ENCODE measurements around the gene KRABD2.
"Not testable (repeated sequence)": the region's sequence is repeated elsewhere in the genome, so short reads cannot be mapped to it uniquely, and the experiment has no call there.

Gene KRABD2

DNA sequence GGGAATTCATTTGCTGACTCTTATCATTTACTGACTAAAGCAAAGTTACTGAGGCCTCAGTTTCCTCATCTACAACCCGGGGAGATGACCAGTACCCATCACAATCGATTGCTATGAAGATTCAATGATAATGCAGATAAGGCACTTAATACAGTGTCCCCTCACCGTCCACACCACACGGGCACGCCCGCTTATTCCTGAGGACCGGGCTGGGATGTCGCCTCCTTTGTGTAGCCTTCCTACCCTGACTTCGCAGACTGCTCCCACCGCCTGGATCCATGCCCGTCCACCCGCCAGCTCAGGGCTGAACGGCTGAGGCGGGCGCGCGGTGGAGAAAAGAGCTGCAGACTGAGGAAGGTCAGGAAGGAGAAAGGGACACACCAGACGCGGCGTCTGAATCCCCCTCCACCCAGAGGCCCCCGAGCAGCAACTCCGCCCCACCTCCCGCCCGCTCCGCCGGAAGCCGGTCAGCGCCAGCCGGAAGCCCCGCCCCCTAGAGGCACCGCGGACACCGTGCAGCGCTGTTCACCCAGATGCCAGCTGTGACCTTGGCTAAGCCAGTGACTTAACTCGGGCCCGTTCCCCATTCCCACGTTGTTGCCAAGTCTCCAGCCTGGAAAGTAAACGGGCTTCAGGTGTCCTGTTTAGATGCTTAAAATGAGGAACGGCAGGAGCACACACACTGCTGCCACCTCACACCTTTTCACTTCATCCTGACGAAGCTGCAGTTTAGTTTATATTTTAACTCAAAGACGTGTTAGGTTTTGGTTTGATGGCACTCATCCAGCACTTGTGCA, at the start of gene KRABD2:
Gene KRABD2 (minus strand): TSS at position 434 of the 797 bp plus-strand sequence.
- DNase-seq, result peak; percentile 86

DNA sequence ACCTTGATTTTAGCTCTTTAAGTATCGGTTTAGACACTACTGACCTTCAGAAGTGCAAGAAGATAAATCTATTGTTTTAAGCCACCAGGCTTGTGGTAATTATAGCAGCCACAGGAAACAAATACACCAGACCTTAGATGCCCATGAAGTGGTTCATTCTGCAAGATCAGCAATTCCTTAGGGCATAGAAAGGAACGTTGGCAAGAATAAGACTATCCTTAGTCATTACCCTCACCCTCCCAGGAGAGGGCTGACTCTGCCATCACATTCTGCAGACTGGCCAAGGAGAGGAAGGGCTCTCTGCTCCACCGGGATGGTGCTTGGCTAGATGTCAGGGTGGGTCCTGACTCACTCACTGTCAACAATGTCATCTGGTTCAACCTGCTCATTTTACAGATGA, 45.1 kb upstream of the KRABD2 start:
- no peak for DNase-seq

GRCh38 chr17:8420041-8420934, 43.8 kb upstream of the KRABD2 start:
- DNase-seq, result no peak

- DNase-seq, result no peak
Measured at GRCh38 chr17:8419305-8419704, 42.8 kb upstream of the KRABD2 start.

- DNase-seq, result no peak
Measured at GRCh38 chr17:8418471-8418870, 42.0 kb upstream of the KRABD2 start.

DNA sequence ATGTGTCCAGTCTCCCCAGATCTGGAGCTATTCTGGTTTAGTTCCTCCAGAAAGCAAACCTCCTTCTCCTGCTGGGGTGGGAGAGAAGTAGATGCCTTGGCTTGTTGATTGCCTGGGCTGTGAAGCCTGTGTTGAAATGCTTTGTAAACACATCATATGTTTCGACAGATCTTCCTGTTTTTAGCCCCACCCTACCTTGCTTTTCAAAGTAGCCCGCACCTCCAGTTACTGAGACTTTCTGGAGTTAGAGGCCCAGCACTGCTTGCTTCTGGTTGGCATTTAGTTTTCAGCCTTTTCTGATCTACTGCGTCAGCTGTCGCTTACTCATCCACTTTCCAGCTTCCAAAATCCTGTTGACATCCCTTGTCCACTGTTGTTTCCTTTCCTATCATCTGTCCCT, 41.3 kb upstream of the KRABD2 start:
- no peak for DNase-seq

GRCh38 chr17:8413938-8414337, 37.4 kb upstream of the KRABD2 start:
- no peak for DNase-seq

GRCh38 chr17:8413328-8413727, 36.8 kb upstream of the KRABD2 start:
- no peak for DNase-seq

DNA sequence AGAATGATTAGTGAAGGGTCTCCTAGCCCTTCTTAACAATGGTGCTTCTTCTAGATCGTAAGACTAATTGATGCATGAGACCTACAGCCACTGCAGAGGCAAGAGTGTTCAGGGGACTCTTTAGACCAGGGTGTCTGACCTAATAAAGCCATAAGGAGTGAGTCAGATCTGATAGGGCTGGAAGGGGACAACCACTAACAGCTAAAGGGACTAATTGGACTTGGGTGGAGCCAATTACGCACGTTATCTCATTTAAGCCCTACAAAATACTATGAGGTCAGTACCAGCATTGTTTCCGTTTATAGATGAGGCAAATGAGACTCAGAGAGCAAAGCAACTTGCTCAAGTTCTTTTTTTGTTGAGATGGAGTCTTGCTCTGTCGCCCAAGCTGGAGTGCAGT, 35.6 kb upstream of the KRABD2 start:
- DNase-seq, result no peak

- no peak for DNase-seq
Measured at GRCh38 chr17:8410883-8411238, 34.4 kb upstream of the KRABD2 start.

- DNase-seq, result peak; percentile 57
Measured at GRCh38 chr17:8409966-8410882, 33.7 kb upstream of the KRABD2 start.

- no peak for DNase-seq
Measured at GRCh38 chr17:8408371-8408770, 31.9 kb upstream of the KRABD2 start.

DNA sequence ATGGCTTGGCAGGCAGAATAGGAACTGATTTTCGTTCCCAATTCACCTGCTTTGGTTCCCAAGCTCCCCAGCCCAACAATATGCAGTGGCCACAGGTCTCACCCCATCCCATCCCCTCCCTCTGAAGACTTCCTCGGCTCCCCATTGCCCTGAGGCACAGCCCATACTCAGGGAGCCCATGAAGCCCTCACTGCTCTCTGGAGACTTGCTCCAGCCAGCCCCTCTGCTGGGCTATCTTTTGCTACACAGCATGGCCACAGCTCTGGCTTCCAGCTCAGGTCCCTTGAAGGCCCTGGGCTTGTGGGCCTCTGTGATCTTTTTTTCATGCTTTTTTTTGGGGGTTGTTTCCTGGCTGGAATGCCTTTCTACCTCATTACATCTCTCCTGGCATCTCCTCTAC, 29.7 kb upstream of the KRABD2 start:
- no peak for DNase-seq

DNA sequence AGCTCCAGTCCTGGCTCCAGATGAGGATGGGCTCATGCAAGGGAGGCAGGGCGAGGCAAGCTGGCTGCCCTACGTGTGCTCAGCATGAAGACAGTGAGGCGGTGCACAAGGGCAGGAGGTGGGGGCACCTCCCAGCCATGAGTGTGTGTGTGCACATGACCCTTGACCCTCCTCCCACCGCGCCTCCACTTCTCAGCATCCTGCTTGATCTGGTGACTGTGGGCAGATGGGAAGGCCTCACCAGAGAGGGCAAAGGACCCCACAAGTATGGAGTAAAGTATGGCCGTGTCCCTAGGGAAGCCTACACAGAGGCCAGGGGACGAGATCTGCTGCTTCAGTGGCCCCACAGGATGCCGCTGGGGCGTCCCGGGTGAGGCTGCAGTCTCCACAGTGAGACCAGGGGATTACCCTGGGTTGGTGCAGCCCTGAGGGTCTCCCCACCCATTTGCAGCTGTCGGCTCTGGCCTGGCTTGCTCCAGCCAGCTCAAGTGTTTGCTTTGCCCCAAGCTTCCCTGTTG, 29.1 kb upstream of the KRABD2 start:
- no peak for DNase-seq

DNA sequence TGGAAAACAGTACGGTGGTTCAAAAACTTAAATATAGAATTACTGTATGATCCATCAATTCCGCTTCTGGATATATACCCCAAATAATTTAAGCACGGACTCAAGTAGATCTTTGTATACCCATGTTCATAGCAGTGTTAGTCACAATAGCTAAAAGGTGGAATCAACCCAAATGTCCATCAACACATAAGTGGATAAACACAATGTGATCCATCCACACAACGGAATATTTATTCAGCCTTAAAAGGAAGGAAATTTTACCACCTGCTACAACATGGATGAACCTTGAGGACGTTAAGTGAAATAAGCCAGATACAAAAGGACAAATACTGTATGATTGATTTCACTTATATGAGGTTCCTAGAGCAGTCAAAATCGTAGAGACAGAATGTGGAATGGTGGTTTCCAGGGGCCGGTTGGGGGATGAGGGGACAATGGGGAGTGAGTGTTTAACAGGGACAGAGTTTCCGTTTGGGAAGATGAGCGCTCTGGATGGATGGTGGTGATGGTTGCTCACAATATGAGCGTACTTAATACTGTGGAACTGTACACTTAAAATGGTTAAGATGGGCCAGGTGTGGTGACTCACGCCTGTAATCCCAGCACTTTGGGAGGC, 26.5 kb upstream of the KRABD2 start:
- no peak for DNase-seq

DNA sequence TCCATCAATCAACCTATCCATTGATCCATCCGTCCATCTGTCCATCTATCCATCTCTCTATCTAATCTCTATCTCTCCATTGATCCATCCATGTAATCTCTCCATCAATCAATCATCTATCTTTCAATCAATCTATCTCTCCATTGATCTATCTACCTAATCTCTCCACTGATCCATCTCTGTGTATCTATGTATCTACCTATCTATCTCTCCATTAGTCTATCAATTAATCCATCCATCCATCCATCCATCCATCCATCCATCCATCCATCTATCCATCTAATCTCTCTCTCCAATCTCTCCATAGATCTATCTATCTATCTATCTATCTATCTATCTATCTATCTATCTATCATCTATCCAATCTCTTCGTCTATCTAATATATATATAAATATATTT, 24.6 kb upstream of the KRABD2 start:
- DNase-seq, result no peak

GRCh38 chr17:8398980-8399379, 22.5 kb upstream of the KRABD2 start:
- DNase-seq, result no peak

GRCh38 chr17:8397636-8398035, 21.1 kb upstream of the KRABD2 start, which contains the start of gene RNF222:
TSS of gene RNF222 (minus strand) at chr17:8397827. CDS start at chr17:8393461, 4,366 bp downstream.
- no peak for DNase-seq

- DNase-seq, result not testable (repeated sequence)
Measured at GRCh38 chr17:8394497-8394896, 18.0 kb upstream of the KRABD2 start.

DNA sequence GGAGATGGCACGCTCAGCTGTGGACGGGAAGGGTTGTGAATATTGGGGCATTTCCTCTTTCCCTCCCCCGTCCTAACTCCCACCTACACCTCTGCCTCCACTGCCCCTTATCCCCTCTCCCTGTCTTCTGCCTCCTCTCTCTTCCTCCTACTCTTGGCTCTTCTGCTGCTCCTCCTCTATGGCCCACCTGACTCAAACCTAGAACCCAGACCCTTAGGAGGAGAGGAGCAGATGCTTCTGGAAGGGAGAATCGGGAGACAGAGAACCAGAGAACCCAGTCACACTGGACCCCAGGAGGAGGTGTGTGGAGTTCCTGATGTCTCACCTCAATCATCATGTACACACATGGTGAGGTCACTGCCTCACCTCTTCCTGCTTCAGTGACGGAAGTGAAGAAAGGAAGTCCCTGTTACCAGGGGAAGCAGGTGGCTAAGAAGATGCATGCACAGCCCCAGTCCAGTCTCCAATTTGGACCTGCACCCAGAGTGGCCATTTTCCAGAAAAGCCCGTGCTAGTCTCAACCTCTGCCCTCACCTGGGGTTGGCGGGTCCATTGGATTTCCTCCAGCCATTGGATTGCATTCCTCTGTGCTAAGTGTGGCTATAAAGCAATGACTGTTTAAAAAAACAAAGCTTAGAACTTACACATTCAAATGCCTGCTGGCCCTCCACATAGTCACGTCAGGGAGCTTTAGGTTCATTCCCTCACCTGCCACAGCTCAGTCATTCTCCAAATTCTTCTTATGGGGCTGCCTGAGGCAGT, 17.1 kb upstream of the KRABD2 start:
- no peak for DNase-seq

GRCh38 chr17:8392674-8393469, 16.4 kb upstream of the KRABD2 start:
- DNase-seq, result no peak
